ENCODE measurements around the gene SELE.

The SELE gene

GRCh38 chr1:169682071-169682470, 51.8 kb downstream of the SELE start:
- no peak for DNase-seq

- DNase-seq: no peak
Measured at GRCh38 chr1:169681140-169681539, 52.7 kb downstream of the SELE start.

GRCh38 chr1:169680377-169681019, 53.4 kb downstream of the SELE start:
- DNase-seq: no peak

GRCh38 chr1:169679692-169680091, 54.2 kb downstream of the SELE start:
- DNase-seq: no peak

- no peak for DNase-seq
Measured at GRCh38 chr1:169676001-169676400, 57.9 kb downstream of the SELE start.

All from activated CD4-positive, alpha-beta T cell treated with anti-CD3 and anti-CD28 coated beads, Interleukin-2, Interleukin-6, amounts not matched to agents 100 ng/mL and 50 ng/mL, durations not matched to agents 16 hours and 8 hours (primary cell).